GM10847 (cell line): ENCODE measurements around the gene ZNF792.

Source experiments
- POLR2A ChIP-seq: IDR thresholded peaks from 2 replicates; pipeline ENCODE4 v1.6.1; 2011; ENCODE audit not compliant: insufficient read length; ENCODE audit errors: extremely low read depth

The ZNF792 gene

GRCh38 chr19:34957830-34958751 lies 5.9 kb downstream of the ZNF792 start:
- TF ChIP-seq POLR2A = no peak

GRCh38 chr19:34953092-34953491 lies 10.9 kb downstream of the ZNF792 start:
- TF ChIP-seq POLR2A = no peak

DNA sequence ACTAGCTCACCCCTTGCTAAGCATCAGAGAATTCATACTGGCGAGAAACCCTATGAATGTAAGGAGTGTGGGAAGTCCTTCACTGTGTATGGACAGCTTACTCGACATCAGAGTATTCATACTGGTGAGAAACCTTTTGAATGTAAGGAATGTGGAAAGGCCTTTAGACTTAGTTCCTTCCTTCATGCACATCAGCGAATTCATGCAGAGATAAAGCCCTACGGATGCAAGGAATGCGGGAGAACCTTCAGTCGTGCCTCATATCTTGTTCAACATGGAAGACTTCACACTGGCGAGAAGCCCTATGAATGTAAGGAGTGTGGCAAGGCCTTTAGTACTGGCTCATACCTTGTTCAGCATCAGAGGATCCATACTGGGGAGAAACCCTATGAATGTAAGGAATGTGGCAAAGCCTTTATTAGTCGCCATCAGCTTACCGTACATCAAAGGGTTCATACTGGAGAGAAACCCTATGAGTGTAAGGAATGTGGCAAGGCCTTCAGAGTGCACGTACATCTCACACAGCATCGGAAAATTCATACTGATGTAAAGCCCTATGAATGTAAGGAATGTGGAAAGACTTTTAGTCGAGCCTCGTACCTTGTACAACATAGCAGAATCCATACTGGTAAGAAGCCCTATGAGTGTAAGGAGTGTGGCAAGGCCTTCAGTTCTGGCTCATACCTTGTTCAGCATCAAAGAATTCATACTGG lies 20.0 kb downstream of the ZNF792 start:
- no peak for TF ChIP-seq POLR2A

GRCh38 chr19:34938886-34939285 lies 25.1 kb downstream of the ZNF792 start:
- no peak for TF ChIP-seq POLR2A

DNA sequence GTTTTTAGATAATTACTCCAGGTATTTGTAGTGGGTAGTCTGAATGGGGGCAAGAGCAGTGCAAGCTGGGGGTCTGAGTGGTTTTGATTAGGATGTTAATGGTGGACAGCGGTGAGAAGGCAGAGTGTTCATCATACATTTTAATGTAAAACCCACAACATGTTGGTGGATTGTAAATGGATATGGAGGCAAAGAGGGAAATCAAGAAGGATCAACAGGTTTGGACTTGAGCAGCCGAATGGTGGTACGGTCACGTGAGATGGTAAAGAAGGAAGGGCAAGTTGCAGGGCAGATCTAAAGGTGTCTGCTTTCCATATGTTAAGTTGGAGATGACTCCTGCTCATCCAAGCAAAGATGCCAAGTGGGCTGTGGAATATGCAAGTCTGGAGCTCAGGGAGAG lies 27.8 kb downstream of the ZNF792 start:
- TF ChIP-seq POLR2A = no peak

DNA sequence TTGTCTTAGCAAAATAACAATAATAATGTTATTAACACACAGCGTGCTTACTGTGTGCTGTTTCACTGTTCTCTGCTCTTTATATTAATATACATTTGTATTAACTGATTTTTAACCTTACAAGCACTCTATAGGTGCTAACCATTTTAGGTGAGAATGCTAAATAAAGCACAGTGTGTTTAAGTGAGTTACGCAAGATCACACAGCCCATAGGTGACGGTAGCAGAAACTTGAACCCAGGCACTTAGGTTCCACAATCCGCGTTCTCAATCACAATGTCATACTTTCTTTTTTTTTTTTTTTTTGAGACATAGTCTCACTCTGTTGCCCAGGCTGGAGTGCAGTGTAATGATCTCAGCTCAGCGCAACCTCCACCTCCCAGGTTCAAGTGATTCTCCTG lies 31.5 kb downstream of the ZNF792 start:
- TF ChIP-seq POLR2A = no peak

DNA sequence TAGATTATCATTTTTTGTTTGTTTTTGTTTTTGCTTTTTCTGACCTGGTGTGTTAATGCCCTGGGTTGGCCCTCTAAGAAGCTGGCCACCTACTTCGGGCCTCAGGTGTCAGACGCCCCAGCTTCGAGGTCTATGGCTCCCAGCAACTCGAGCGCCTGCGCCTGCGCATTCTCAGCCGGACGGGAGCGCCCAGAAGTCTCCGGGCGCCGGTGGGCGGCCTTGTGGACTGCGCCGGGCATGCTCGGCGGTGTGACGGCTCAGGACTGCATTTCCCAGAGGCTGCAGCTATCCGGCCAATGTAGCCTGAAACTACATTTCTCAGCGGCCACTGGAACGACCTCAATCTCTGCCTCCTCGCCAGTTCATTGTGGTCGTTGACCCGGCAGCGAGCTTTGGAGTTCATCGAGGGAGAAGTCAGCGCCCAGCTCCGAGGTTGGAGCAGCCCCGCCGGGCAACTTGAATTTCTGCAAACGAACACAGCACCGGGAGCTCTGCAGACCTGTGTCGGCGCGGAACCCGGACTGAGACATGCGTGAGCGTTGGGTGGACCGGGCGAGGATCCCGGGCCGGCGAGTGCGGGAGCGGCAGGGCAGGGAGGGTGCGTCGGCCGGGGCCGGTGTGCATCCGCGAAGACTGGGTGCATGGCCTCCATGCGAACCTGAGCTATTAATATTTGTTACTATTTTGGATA lies 37.2 kb downstream of the ZNF792 start, which contains the start of gene ZNF30:
Gene ZNF30 (plus strand): TSS at position 219 of the 691 bp plus-strand sequence. CDS start 3,045 bp downstream, outside the sequence.
- TF ChIP-seq POLR2A = peak; percentile 53

DNA sequence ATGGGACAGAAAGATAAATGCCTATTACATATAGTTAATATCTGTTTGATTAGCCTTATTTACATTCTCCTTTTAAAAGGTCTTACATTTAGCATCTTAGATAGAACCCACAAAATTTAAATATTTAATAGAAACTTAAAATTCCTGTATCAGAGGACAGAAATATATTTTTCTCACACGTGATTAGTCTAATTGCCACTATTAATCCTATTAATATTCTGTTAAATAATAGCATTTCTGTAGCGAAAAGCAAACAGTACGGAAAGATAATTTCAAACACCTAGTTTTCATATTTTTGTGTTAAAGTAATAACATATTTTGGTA lies 37.7 kb downstream of the ZNF792 start:
- no peak for TF ChIP-seq POLR2A

DNA sequence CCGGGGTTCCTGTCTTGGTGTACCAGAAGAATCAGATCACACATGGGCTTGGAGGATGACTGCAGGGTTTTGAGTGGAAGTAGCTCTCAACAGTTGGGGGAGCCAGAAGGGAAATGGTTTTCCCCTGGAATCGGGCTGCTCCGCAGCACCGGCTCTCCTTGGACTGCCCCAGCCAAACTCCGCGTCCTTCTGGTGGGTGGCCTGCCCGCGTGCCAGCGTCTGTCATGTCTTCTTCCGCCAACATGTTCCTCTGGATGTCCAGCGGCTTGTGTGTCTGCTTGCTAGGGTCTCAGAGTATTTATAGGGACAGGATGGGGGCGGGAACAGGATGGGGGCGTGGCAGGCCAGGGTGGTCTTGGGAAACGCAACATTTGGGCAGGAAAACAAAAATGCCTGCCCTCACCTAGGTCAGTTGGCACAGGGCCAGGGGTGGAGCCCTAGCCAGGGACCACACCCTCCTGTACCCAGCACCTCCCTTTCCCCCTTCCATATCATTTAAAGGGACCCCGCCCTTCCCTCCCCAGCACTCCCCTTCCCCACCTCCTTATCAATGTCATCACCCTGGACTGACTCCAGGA lies 38.7 kb downstream of the ZNF792 start:
- no peak for TF ChIP-seq POLR2A

DNA sequence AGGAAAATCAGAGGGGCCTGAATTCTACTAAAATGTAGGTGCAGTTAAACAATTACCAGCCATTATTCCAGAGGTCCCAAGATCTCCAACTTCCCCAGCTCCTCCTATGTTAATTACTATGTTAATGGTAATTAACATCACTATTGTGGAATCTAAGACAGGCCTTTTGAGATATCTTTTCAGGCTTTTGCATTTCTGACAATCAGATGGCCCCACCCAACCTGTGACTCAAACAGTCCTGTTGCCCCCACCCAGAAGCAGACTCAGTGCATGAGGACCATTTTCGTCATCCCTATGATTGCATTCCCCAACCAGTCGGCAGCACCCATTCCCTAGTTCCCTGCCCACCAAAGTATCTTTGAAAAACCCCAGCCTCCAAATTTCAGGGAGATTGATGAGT lies 45.8 kb downstream of the ZNF792 start:
- TF ChIP-seq POLR2A = no peak

GRCh38 chr19:34910770-34911169 lies 53.3 kb downstream of the ZNF792 start:
- TF ChIP-seq POLR2A = no peak
